ENCODE measurements around the gene KDF1. TPM values are rescaled to one million over a fixed set of nuclear protein-coding genes. Genes with fewer than 3 reads are reported as not detected.

The KDF1 gene
- total RNA-seq, 1 donor from 2014 or later, result not detected

- DNase-seq (ENCODE audit: low read depth in 2 of 2), result no peak
Measured at GRCh38 chr1:26915204-26915842, 44.9 kb downstream of the KDF1 start.

- no peak for DNase-seq (ENCODE audit: low read depth in 2 of 2)
Measured at GRCh38 chr1:26913754-26914619, 46.3 kb downstream of the KDF1 start, which contains the start of gene NR0B2. TSS of gene NR0B2 (minus strand) at chr1:26913975. CDS start at chr1:26913940, 35 bp downstream.

- DNase-seq (ENCODE audit: low read depth in 2 of 2), result no peak
Measured at GRCh38 chr1:26913389-26913753, 46.9 kb downstream of the KDF1 start.

GRCh38 chr1:26912147-26912490, 48.1 kb downstream of the KDF1 start:
- DNase-seq (ENCODE audit: low read depth in 2 of 2), result no peak

- DNase-seq (ENCODE audit: low read depth in 2 of 2), result no peak
Measured at GRCh38 chr1:26911399-26912146, 48.7 kb downstream of the KDF1 start.

GRCh38 chr1:26910343-26911160, 49.7 kb downstream of the KDF1 start:
- DNase-seq (ENCODE audit: low read depth in 2 of 2), result no peak

- DNase-seq (ENCODE audit: low read depth in 2 of 2), result no peak
Measured at GRCh38 chr1:26909951-26910342, 50.3 kb downstream of the KDF1 start.

- DNase-seq (ENCODE audit: low read depth in 2 of 2), result peak in 1 of 2 donors; percentile 71
Measured at GRCh38 chr1:26907071-26907917, 53.0 kb downstream of the KDF1 start.

GRCh38 chr1:26900815-26901511, 59.3 kb downstream of the KDF1 start:
- no peak for DNase-seq (ENCODE audit: low read depth in 2 of 2)

GRCh38 chr1:26900001-26900814, 60.1 kb downstream of the KDF1 start, which contains the start of gene GPATCH3:
TSS of gene GPATCH3 (minus strand) at chr1:26900467. CDS start at chr1:26900442, 25 bp downstream.
- DNase-seq (ENCODE audit: low read depth in 2 of 2), result peak; percentile 92 to 93

Other genes starting within 250 kb of the KDF1 start
- gene PIGV, start 172.5 kb downstream of the KDF1 start, total RNA-seq, result 6.2 and 7.2 TPM in 2 replicates
- gene ZDHHC18, start 133.8 kb downstream of the KDF1 start, total RNA-seq, result 3.6 and 7.1 TPM in 2 replicates
- gene SFN, start 97.3 kb downstream of the KDF1 start, total RNA-seq, result 0.13 TPM in 1 of 2 replicates, not detected in the other
- 6.8 and 11.1 TPM in 2 replicates for gene GPN2, start 70.2 kb downstream of the KDF1 start, total RNA-seq
- gene GPATCH3, start 60.0 kb downstream of the KDF1 start, total RNA-seq, result 8.2 and 10.1 TPM in 2 replicates
- gene NR0B2, start 46.5 kb downstream of the KDF1 start, total RNA-seq, result not detected in 2 replicates
- 16.9 and 18.3 TPM in 2 replicates for gene NUDC, start 38.7 kb downstream of the KDF1 start, total RNA-seq
- 1.4 and 3.1 TPM in 2 replicates for gene TRNP1, start 33.2 kb upstream of the KDF1 start, total RNA-seq
- under 0.01 and 0.26 TPM in 2 replicates for gene TENT5B, start 52.4 kb upstream of the KDF1 start, total RNA-seq
- 3.9 and 6.8 TPM in 2 replicates for gene SLC9A1, start 194.7 kb upstream of the KDF1 start, total RNA-seq